Renal cortical epithelial cell (primary cell): ENCODE results near the gene ZC3H12A. TPM values are rescaled to one million over a fixed set of nuclear protein-coding genes. Genes with fewer than 3 reads are reported as not detected.

Experiments used
- DNase-seq: peaks from one replicate; pipeline ENCODE4 v3.0.0-alpha.2; 2011; ENCODE audit warnings: low read depth
- total RNA-seq: library from RNA; depleted of rRNA; stranded (reverse); fragments of >200 nt; gene quantifications from 2 replicates; pipeline ENCODE4 v1.2.3, GENCODE V29; 2014

The ZC3H12A gene
- total RNA-seq, 1 donor from 2014 or later: 18.7 TPM

- peak; percentile 68 for DNase-seq
Measured at GRCh38 chr1:37478890-37479254, 4.5 kb downstream of the ZC3H12A start.

DNA sequence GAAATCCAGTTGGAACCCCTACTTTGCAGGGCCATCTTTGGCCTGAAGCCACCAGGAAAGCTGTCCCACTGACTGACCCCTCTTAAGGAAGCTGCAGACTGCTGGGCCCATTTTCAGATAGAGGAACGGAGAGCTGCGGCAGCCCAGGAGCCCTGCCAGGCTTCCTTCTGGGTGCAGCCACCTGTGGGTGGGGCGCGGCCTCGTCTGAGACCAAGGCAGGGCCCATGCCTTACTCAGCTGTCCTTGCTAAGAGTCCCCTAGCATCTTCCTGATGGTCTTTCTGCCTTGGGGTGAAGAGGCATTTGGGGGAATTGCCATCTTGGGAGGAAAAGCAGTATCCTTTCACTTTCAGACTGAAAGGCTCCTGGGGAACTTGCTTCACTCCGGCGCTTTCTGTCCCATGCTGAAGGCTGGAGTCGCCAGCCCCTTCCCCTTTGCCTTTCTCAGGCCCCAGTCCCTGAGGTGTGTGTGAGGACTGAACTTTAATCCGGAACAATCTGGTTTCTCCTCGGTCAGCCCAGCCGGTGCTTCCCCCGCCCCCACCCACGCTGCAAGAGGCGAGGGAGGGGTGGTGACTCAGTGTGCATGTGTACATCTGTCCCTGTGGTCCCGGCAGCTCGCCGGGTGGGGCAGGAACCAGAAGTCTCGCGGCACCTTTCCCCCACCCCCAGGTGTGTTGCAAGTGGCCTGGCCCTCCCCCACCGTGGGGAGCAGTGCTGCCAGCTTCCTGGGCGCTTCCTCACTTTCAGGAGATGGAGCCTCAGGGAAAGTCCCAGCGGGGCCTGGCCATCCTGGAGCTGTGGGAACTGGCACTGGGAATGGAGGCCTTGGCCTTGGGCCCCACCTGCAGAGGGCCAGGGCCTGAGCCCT is 5.1 kb downstream of the ZC3H12A start:
- DNase-seq: peak; percentile 96

GRCh38 chr1:37480125-37480466 is 5.7 kb downstream of the ZC3H12A start:
- no peak for DNase-seq

GRCh38 chr1:37480581-37481288 is 6.4 kb downstream of the ZC3H12A start:
- no peak for DNase-seq

DNA sequence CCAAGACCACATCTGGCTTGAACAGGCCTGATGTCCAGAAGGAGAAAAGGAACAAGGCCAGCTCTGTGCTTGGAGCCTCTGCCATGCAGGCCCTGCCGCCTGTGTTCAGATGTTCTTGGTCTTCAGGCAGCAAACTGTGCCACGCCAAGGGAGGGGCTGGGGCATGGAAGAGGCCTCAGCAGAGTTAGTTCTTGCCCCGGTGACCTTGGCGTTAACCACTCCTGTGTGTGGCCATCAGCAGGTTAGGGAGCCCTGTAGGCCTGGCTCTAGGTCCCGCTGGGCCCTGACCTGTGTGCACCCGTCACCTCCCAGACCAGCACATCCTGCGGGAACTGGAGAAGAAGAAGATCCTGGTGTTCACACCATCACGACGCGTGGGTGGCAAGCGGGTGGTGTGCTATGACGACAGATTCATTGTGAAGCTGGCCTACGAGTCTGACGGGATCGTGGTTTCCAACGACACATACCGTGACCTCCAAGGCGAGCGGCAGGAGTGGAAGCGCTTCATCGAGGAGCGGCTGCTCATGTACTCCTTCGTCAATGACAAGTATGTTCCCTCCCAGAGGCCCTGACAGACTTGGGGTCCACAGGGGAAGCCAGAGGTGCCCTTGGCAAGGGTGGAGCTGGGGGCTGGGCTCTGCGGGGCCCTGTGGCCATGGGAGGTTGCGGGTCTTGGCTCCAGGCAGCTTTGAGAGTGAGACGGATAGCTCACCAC is 7.1 kb downstream of the ZC3H12A start:
- no peak for DNase-seq

DNA sequence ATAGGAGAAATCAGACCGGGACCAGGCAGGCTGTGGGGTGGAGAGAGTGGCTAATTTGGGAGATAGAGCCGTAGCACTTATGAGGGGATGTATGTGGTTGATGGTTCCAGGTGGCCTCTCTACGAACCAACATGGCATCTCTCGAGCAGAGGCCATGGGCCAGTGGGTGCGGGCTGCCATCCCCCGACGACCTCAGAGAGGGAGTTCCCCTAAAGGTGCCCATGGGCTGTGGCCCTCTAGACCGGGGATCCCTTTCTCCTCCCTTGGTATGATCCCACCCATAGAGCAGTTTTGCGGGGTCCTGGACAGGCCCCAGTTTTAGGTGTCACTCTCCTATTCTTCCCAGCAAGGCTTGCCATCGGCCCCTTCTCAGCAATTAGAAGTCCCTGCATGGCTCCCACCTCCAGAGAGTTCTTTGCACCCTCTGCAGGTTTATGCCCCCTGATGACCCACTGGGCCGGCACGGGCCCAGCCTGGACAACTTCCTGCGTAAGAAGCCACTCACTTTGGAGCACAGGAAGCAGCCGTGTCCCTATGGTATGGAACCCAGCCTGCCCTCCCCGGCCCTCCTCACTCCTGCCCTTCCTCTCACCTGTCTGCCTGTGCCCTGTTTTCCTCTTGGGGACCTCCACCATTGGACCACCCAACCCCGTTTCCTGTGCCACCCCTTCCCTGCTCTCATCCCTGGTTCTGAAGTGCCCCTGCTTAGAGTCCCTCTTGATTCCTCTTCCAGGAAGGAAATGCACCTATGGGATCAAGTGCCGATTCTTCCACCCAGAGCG is 7.8 kb downstream of the ZC3H12A start:
- DNase-seq: no peak

GRCh38 chr1:37482796-37483744 is 8.7 kb downstream of the ZC3H12A start:
- DNase-seq: no peak

GRCh38 chr1:37483785-37484184 is 9.4 kb downstream of the ZC3H12A start:
- no peak for DNase-seq

DNA sequence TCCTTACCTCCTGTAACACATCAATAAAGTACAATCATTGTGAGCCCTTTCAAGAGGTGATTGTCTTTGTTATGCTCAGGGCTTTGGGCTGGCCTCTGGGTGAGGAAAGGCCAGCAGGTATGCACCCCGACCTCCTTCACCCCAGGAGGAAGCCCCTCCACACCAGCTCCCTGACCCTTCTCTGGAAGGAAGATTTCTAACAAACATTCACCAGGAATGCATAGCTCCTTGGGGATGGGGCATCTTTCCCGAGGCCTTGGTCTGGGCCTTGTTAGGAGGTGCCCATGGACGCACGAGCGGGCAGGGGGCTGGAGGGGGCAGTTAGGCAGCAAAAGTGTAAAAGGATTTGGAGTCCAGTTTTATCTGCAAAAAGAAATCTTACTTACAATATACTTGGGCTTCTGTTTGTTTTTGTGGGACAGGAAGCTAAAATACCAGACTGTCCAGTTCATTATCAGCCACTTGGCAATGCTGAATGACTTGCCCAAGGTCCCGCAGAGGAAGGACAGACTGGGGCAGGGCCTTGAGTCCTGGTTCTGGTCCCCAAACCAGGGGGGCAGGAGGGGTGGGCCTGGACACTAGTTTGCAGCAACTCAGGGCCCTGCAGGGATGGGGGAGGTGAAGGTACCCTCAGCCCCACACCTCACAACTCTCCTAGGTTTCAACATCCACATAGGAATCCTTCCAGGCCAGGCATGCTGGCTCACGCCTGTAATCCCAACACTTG is 10.1 kb downstream of the ZC3H12A start:
- DNase-seq: no peak

DNA sequence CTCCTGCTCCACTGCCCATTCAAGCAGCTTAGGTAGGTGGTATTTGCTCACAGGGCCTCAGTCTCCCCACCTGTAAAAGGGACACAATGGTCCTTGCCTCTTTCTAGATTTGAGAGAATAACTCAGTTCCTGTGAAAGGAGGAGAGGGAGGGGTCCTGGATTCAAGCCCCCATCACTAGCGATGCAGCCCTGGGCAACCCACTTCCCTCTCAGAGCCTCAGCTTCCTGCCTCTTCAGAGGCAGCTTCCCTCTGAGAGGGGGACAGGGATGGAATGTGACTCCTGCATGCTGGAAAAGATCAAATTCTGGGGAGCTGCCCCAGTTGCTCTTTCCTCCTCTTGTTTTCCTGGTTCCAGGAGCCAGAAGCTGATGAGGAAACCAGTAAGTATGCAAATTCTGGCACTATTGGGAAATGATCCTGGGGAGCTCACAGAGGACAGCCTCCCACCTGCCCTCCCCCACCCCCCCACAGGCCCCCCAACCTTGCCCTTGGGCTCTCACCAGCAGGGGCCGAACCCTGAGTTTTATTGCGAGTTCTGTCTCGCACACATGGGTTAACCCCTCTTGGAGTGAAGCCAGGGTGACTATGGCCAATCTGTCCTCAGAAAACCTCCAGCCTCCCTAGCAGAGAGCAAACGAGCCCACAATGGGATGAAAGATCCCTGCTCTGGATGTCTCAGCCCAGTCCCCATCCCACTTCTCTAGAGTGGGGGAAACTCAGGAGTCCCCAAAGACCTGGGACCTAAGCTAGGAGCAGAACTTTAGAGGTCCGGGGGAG is 11.7 kb downstream of the ZC3H12A start:
- peak; percentile 46 for DNase-seq

GRCh38 chr1:37486680-37487618 is 12.6 kb downstream of the ZC3H12A start:
- DNase-seq: peak; percentile 52

DNA sequence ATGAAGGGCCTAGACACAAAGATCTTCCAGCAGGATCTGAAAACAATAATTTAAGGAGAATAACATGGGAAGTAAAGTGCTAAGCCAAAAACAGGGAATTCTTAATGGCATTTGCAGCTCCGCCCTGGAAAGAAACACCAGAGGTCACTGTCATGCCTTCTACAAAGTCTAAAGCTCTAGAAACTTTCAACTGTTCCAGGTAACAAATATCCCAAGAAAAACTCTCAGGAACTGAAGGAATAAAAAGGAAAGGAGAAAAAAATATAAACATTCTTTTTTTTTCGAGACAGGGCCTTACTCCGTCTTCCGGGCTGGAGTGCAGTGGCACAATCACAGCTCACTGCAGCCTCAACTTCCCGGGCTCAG is 13.2 kb downstream of the ZC3H12A start:
- no peak for DNase-seq

- no peak for DNase-seq
Measured at GRCh38 chr1:37493336-37494098, 19.1 kb downstream of the ZC3H12A start.

- no peak for DNase-seq
Measured at GRCh38 chr1:37495875-37496274, 21.5 kb downstream of the ZC3H12A start.

- no peak for DNase-seq
Measured at GRCh38 chr1:37497832-37498231, 23.5 kb downstream of the ZC3H12A start.

- peak; percentile 68 for DNase-seq
Measured at GRCh38 chr1:37498872-37499617, 24.7 kb downstream of the ZC3H12A start.

DNA sequence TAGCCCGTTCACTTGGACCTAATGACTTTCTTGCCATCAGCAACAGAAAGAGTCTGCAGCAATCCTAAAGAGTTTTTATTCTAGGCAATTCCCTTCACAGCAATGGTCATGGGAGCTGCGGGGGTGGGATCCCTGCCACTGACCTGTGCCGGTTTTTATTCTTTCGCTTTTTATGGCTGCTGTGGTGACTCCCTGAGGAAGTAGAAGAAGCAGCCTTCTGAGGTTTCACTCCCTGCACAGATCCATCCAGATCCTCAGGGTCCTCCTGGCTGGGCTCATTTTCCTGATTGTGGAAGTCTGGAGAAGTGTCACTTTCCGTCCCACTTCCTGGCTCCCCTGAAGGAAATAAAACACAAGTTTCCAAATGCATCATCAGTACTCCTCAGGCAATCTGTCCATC is 27.3 kb downstream of the ZC3H12A start:
- no peak for DNase-seq
